Spleen (tissue), 11 donors: ENCODE measurements around the gene AJM1. TPM values are rescaled to one million over a fixed set of nuclear protein-coding genes. Genes with fewer than 3 reads are reported as not detected.
A peak's percentile ranks its signal among the peaks of the same experiment; 100 is the strongest.

Source experiments
- DNase-seq: peaks from one replicate; pipeline ENCODE4 v3.0.0-alpha.2; 2020
- H3K27ac ChIP-seq, 8 donors: fragments of 200-600 bp; sonication (generic) in 7 of 8; 1 replicate in 4 of 8; 2 replicates in 4 of 8; pipeline versions ENCODE4 v1.5.0 to v1.8.0; 2016 to 2021; ENCODE audit warnings: inconsistent platforms in 4 of 8, mild to moderate bottlenecking in 4 of 8, moderate library complexity in 1 of 8
- H3K27me3 ChIP-seq, 7 donors: fragments of 200-600 bp; sonication (generic) in 6 of 7; replicated peaks in 1 of 7; 1 replicate in 4 of 7; 2 replicates in 3 of 7; pipeline versions ENCODE4 v1.5.0 to v1.8.0; 2016 to 2021; ENCODE audit warnings: inconsistent platforms in 3 of 7, mild to moderate bottlenecking in 1 of 7
- H3K36me3 ChIP-seq, 6 donors: fragments of 200-600 bp; sonication (generic) in 5 of 6; 1 replicate in 4 of 6; 2 replicates in 2 of 6; pipeline versions ENCODE4 v1.5.0 to v1.8.0; 2016 to 2021; ENCODE audit warnings: inconsistent platforms in 2 of 6
- H3K4me1 ChIP-seq, 6 donors: fragments of 200-600 bp; sonication (generic) in 5 of 6; 1 replicate in 3 of 6; 2 replicates in 3 of 6; pipeline versions ENCODE4 v1.5.0 to v1.8.0; 2016 to 2021; ENCODE audit warnings: inconsistent platforms in 3 of 6
- H3K4me3 ChIP-seq, 8 donors: fragments of 200-600 bp; sonication (generic) in 7 of 8; 1 replicate in 4 of 8; 2 replicates in 4 of 8; pipeline versions ENCODE4 v1.5.0 to v1.8.0; 2016 to 2021; ENCODE audit warnings: inconsistent platforms in 4 of 8, mild to moderate bottlenecking in 4 of 8, moderate library complexity in 2 of 8
- H3K9me3 ChIP-seq, 8 donors: fragments of 200-600 bp; sonication (generic) in 7 of 8; 1 replicate in 4 of 8; 2 replicates in 4 of 8; pipeline versions ENCODE4 v1.5.0 to v1.8.0; 2016 to 2021; ENCODE audit warnings: inconsistent platforms in 4 of 8
- POLR2A ChIP-seq, 3 donors: fragments of 450-650 bp; IDR thresholded peaks; one replicate each; pipeline ENCODE4 v1.5.1; 2017; ENCODE audit warnings: antibody characterized with exemption in 3 of 3, mild to moderate bottlenecking in 1 of 3
- POLR2AphosphoS5 ChIP-seq, 3 donors: sonication (generic); formaldehyde crosslinking; IDR thresholded peaks; one replicate each; pipeline ENCODE4 v1.5.1; 2017; ENCODE audit warnings: antibody characterized with exemption in 3 of 3
- WGBS, 5 donors: extraction: QIAGEN DNeasy Blood & Tissue Kit in 3 of 5; methylation state at CpG; one replicate each; pipeline versions ENCODE4 v1.1.5 to v1.1.7; 2013 to 2018; 5-methylcytosine and 5-hydroxymethylcytosine counted together
- intact Hi-C: fragments of 100-400 bp; cut with DNase I; formaldehyde crosslinking; loops from one replicate; pipeline ENCODE4 v1.15.0; 2023; ENCODE audit warnings: low total_unique reads
- polyA plus RNA-seq, 3 donors: library from polyadenylated mRNA; stranded (reverse); fragments of 200-250 nt; gene quantifications; one replicate each; pipeline ENCODE4 v1.2.1, GENCODE V29; 2013
- total RNA-seq, 7 donors: library from RNA; depleted of rRNA in 3 of 7; stranded (reverse); fragments of >200 nt in 3 of 7; fragmentation: NEBNext Ultra II Directional in 4 of 7; extraction: Animal tissue kit (Norgen Biotek cat#: 25700) in 4 of 7; gene quantifications; one replicate each; pipeline versions ENCODE4 v1.1.0 to v1.2.1, GENCODE V29; 2016 to 2021
- TF ChIP-seq, protein P1 (sequence below), 11 experiments: fragments of 200-600 bp in 7 of 11; fragments of 450-650 bp in 4 of 11; sonication (generic) in 4 of 11; IDR thresholded peaks in 8 of 11; conservative IDR thresholded peaks in 3 of 11; 1 replicate in 7 of 11; 2 replicates in 4 of 11; pipeline versions ENCODE4 v1.4.0 to v1.8.0; 2016 to 2021; ENCODE audit warnings: antibody characterized with exemption in 11 of 11, inconsistent platforms in 4 of 11, mild to moderate bottlenecking in 1 of 11
- donor health status: healthy with polysubstance abuse.
- donor health status: DM: no; HTN: no; CAD: no; lungs with moderate emphysema.
- donor health status: DM: no; HTN: no; CAD: no.
- donor health status: Bipolar disorder and iron deficiency.
- donor health status: healthy.
- donor health status: DM: no; HTN: no; CAD: no.
- donor health status: DM: yes; HTN: yes; CAD: no.

The AJM1 gene
- total and polyA plus RNA-seq, 10 donors = 0.91 to 13.1 (median 4.9) TPM

DNA sequence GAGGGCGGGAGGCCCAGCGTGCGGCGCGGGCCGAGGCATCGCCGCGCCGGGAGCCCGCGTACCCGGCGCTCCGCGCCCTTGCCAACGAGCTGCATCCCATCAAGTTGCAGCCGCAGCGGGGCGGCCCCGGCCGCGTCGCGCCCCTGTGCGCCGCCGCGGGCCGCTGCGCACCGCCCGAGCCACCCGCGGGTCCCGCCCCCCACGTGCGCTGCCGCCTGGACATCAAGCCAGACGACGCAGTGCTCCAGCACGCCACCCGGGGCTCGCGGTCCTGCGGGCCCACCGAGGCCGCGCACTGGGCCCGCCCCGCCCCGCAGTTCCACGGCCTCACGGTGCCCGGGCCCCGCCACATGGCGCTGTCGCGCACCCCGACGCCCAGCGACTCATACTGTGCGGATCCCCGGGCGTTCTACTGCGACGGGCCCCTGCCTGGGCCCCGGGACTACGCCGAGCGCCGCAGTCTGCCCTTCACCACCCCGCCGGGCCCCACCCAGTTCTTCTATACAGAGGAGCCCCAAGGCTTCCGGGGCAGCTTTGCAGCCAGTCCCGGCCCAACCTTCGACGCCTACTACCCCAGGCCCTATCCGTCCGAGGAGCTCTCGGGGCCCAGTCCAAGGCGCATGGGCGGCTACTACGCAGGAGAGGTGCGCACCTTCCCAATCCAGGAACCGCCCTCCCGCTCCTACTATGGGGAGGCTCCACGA is 2.6 kb downstream of the AJM1 start:
- Histone ChIP-seq H3K27me3 (peaks cover 0 to 57% (median 45%) of the 10 kb centered on the region in 7 donors), H3K27ac (no peak overlapping the region), H3K4me1 (peaks cover 41 to 88% (median 79%) of the 10 kb centered on the region in 6 donors), H3K36me3 (peaks cover 0 to 32% (median 8%) of the 10 kb centered on the region in 6 donors), H3K9me3 (no peaks in the 10 kb centered on the region), H3K4me3 (peak overlapping the region in 1 of 8 donors; percentile 95)
- TF ChIP-seq, protein P1, sequence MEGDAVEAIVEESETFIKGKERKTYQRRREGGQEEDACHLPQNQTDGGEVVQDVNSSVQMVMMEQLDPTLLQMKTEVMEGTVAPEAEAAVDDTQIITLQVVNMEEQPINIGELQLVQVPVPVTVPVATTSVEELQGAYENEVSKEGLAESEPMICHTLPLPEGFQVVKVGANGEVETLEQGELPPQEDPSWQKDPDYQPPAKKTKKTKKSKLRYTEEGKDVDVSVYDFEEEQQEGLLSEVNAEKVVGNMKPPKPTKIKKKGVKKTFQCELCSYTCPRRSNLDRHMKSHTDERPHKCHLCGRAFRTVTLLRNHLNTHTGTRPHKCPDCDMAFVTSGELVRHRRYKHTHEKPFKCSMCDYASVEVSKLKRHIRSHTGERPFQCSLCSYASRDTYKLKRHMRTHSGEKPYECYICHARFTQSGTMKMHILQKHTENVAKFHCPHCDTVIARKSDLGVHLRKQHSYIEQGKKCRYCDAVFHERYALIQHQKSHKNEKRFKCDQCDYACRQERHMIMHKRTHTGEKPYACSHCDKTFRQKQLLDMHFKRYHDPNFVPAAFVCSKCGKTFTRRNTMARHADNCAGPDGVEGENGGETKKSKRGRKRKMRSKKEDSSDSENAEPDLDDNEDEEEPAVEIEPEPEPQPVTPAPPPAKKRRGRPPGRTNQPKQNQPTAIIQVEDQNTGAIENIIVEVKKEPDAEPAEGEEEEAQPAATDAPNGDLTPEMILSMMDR (IDR thresholded peaks at IDR 0.05 in 8 of 11, conservative IDR thresholded peaks at IDR 0.05 in 3 of 11) = no peak
- TF ChIP-seq POLR2AphosphoS5 (IDR thresholded peaks at IDR 0.05) = no peak
- no peak for TF ChIP-seq POLR2A (IDR thresholded peaks at IDR 0.05)
- no peak for DNase-seq
- intact Hi-C loops = loop anchor here (10.0 kb wide), 1 partner anchor 100 kb away; the partner anchor contains the start of genes C8G and FBXW5
- 26 to 62% (median 31%) methylated on average over 27 to 88 of the region's 88 CpGs for WGBS, 5 donors

DNA sequence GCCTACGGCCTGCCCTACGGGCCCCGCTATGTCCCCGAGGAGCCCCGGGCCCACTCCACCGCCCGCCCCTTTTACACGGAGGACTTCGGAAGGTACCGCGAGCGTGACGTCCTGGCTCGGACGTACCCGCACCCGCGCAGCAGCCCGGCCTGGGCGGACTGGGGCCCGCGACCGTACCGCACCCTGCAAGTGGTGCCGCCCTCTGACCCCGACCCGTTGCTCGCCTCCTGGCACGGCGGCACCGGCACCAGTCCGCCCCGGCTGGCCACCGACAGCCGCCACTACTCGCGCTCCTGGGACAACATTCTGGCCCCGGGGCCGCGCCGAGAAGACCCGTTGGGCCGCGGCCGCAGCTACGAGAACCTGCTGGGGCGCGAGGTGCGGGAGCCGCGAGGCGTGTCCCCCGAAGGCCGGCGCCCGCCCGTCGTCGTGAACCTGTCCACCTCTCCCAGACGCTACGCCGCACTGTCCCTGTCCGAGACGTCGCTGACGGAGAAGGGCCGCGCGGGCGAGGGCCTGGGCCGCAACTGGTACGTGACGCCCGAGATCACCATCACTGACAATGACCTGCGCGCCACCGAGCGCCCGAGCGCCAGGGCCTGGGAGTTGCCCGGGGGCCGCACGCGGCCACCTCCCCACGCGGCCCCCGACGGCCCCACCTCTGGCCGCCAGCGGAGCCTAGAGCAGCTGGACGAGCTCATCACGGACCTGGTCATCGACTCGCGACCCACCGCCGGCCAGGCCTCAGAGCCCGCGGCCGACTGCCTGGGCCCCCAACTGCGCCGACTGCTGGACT is 3.4 kb downstream of the AJM1 start:
- intact Hi-C loops = loop anchor here (10.0 kb wide), 1 partner anchor 99 kb away; the partner anchor contains the start of genes C8G and FBXW5
- DNase-seq = no peak
- Histone ChIP-seq H3K9me3 (no peaks in the 10 kb centered on the region), H3K36me3 (peaks cover 0 to 31% (median 3%) of the 10 kb centered on the region in 6 donors), H3K27ac (no peak overlapping the region), H3K4me1 (peaks cover 49 to 88% (median 79%) of the 10 kb centered on the region in 6 donors), H3K4me3 (peak overlapping the region in 1 of 8 donors; percentile 13), H3K27me3 (peaks cover 0 to 57% (median 45%) of the 10 kb centered on the region in 7 donors)
- whole genome bisulfite sequencing, 5 donors = 41 to 59% (median 44%) methylated on average over 27 to 102 of the region's 102 CpGs
- TF ChIP-seq, protein P1 (IDR thresholded peaks at IDR 0.05 in 8 of 11, conservative IDR thresholded peaks at IDR 0.05 in 3 of 11) = no peak
- TF ChIP-seq POLR2AphosphoS5 (IDR thresholded peaks at IDR 0.05) = peak in 1 of 3 donors; percentile 13

- intact Hi-C loops = loop anchor here (10.0 kb wide), 1 partner anchor 98 kb away; the partner anchor contains the start of genes C8G and FBXW5
- Histone ChIP-seq H3K27ac (peak overlapping the region in 5 of 8 donors; percentile 88 to 93 (median 88)), H3K4me3 (peak overlapping the region in 7 of 8 donors; percentile 6 to 90 (median 78)), H3K9me3 (no peaks in the 10 kb centered on the region), H3K4me1 (peaks cover 45 to 88% (median 74%) of the 10 kb centered on the region in 6 donors), H3K36me3 (peaks cover 0 to 32% (median 8%) of the 10 kb centered on the region in 6 donors), H3K27me3 (peaks cover 0 to 57% (median 45%) of the 10 kb centered on the region in 7 donors)
- DNase-seq = no peak
- TF ChIP-seq POLR2A (IDR thresholded peaks at IDR 0.05) (no peak), POLR2AphosphoS5 (IDR thresholded peaks at IDR 0.05) (peak in 1 of 3 donors; percentile 6)
- 12 to 18% (median 14%) methylated on average over 45 to 98 of the region's 98 CpGs for WGBS, 5 donors
Observed at GRCh38 chr9:136846376-136847087, 4.3 kb downstream of the AJM1 start.
